Heart left ventricle (tissue), 16 donors: ENCODE measurements around the gene MITF. TPM values are rescaled to one million over a fixed set of nuclear protein-coding genes. Genes with fewer than 3 reads are reported as not detected.
"Not testable (repeated sequence)": the region's sequence is repeated elsewhere in the genome, so short reads cannot be mapped to it uniquely, and the experiment has no call there.

ENCODE experiments used
- ATAC-seq, 4 donors: fragments of 200-7000 bp; cut with Tn5 transposase; one replicate each; pipeline ENCODE4 v1.9.1; 2020 to 2022; ENCODE audit warnings: moderate library complexity in 4 of 4, mild to moderate bottlenecking in 3 of 4, moderate number of reproducible peaks in 1 of 4
- DNase-seq, 5 donors: peaks; one replicate each; pipeline ENCODE4 v3.0.0-alpha.2; 2020
- H3K27ac ChIP-seq, 12 donors: fragments of 200-600 bp; sonication (generic) in 4 of 12; one replicate each; pipeline versions ENCODE4 v1.5.0 to v1.8.0; 2016 to 2022; ENCODE audit warnings: mild to moderate bottlenecking in 2 of 12
- H3K27me3 ChIP-seq, 9 donors: fragments of 200-600 bp; sonication (generic) in 2 of 9; one replicate each; pipeline versions ENCODE4 v1.5.1 to v1.8.0; 2016 to 2022; ENCODE audit warnings: mild to moderate bottlenecking in 3 of 9
- H3K36me3 ChIP-seq, 9 donors: fragments of 200-600 bp; sonication (generic) in 2 of 9; one replicate each; pipeline versions ENCODE4 v1.5.0 to v1.8.0; 2018 to 2022; ENCODE audit warnings: mild to moderate bottlenecking in 2 of 9
- H3K4me1 ChIP-seq, 12 donors: fragments of 200-600 bp; sonication (generic) in 4 of 12; one replicate each; pipeline versions ENCODE4 v1.5.0 to v1.8.0; 2016 to 2022; ENCODE audit warnings: mild to moderate bottlenecking in 3 of 12
- H3K4me3 ChIP-seq, 12 donors: fragments of 200-600 bp; sonication (generic) in 4 of 12; one replicate each; pipeline versions ENCODE4 v1.5.0 to v1.8.0; 2017 to 2022; ENCODE audit warnings: mild to moderate bottlenecking in 9 of 12, moderate library complexity in 4 of 12
- H3K9me3 ChIP-seq, 12 donors: fragments of 200-600 bp; sonication (generic) in 4 of 12; one replicate each; pipeline versions ENCODE4 v1.5.0 to v1.8.0; 2016 to 2022; ENCODE audit warnings: mild to moderate bottlenecking in 1 of 12
- CTCF ChIP-seq, 12 donors: fragments of 200-600 bp; sonication (generic) in 4 of 12; IDR thresholded peaks; one replicate each; pipeline versions ENCODE4 v1.5.0 to v1.8.0; 2018 to 2022; ENCODE audit warnings: antibody characterized with exemption in 12 of 12, mild to moderate bottlenecking in 5 of 12
- POLR2A ChIP-seq, 2 donors: fragments of 450-650 bp; IDR thresholded peaks; one replicate each; pipeline ENCODE4 v1.6.1; 2017; ENCODE audit warnings: antibody characterized with exemption in 2 of 2, mild to moderate bottlenecking in 2 of 2, moderate library complexity in 2 of 2
- WGBS, 4 donors: extraction: QIAGEN DNeasy Blood & Tissue Kit in 2 of 4; methylation state at CpG; one replicate each; pipeline versions ENCODE4 v1.1.5 to v1.1.7; 2013 to 2018; 5-methylcytosine and 5-hydroxymethylcytosine counted together
- intact Hi-C, 10 donors: fragments of 100-400 bp; cut with DNase I; formaldehyde crosslinking; loops; one replicate each; pipeline versions ENCODE4 v1.11.1 to v1.14.2; 2022
- polyA plus RNA-seq, 2 donors: library from polyadenylated mRNA; stranded (reverse); fragments of 200-250 nt; gene quantifications; one replicate each; pipeline ENCODE4 v1.2.3, GENCODE V29; 2013
- total RNA-seq, 9 donors: library from RNA; depleted of rRNA in 2 of 9; stranded (reverse); fragments of >200 nt in 2 of 9; fragmentation: NEBNext Ultra II Directional in 3 of 9; extraction: Animal tissue kit (Norgen Biotek cat#: 25700) in 3 of 9; gene quantifications; one replicate each; pipeline versions ENCODE4 v1.1.0 to v1.2.4, GENCODE V29; 2016 to 2023
- donor health status: ischemic (EF 13 %, LVEDD 7.1; RV severe dilation, severe dysfunction).
- donor health status: healthy with polysubstance abuse.
- donor health status: DM: no; HTN: yes; CAD: no.
- donor health status: DM: no; HTN: no; CAD: no.
- donor health status: ischemic (EF 25% LVEDD 6.9; RV normal size, moderate dysfunction).
- donor health status: ischemic (EF 25% LVEDD 5.7; RV mildly dilated, moderate dysfunction).
- donor health status: healthy.
- donor health status: DM: yes; HTN: yes; CAD: no.
- donor health status: ischemic (EF 35%, LVEDD 5.7; RV mildly dilated, moderate dysfunction).
- donor health status: nonischemic (EF 11% LVEDD 7.7; RV severe dilation, severe dysfunction).
- donor health status: DM: yes; HTN: yes; CAD: no.
- donor health status: PGD.
- donor health status: ischemic (EF 29% LVEDD 5.4; RV normal size, mild dysfunction).
- donor health status: nonischemic (EF 23%, LVEDD 6.1; RV moderate dilation, normal function).

Gene MITF
- total and polyA plus RNA-seq, 11 donors = 17.9 to 114 (median 81.1) TPM

- ATAC-seq (no peak), DNase-seq (no peak)
- peaks cover 0 to 19% (median 0%) of the 10 kb centered on the region in 12 donors for H3K4me1 ChIP-seq
- H3K9me3 ChIP-seq = peaks cover 0 to 11% (median 2%) of the 10 kb centered on the region in 12 donors
- intact Hi-C loops = no loop called here
- H3K4me3 ChIP-seq = no peak overlapping the region
- no peaks in the 10 kb centered on the region for H3K27me3 ChIP-seq
- TF ChIP-seq POLR2A (IDR thresholded peaks at IDR 0.05) = no peak
- no peak for TF ChIP-seq CTCF (IDR thresholded peaks at IDR 0.05)
- peaks cover 0 to 3% (median 0%) of the 10 kb centered on the region in 9 donors for H3K36me3 ChIP-seq
- H3K27ac ChIP-seq = no peak overlapping the region
Observed at GRCh38 chr3:69915726-69916125, 176.5 kb downstream of the MITF start.

- H3K36me3 ChIP-seq, H3K4me3 ChIP-seq, DNase-seq, intact Hi-C loops, H3K27ac ChIP-seq, ATAC-seq, H3K27me3 ChIP-seq: not testable (repeated sequence)
- peaks cover 0 to 11% (median 2%) of the 10 kb centered on the region in 12 donors for H3K9me3 ChIP-seq
- TF ChIP-seq CTCF (IDR thresholded peaks at IDR 0.05) = peak in 11 of 12 donors; percentile 3 to 47 (median 29)
- H3K4me1 ChIP-seq = peaks cover 0 to 19% (median 0%) of the 10 kb centered on the region in 12 donors
- 57 to 67% (median 62%) methylated on average over 10 of the region's 10 CpGs for WGBS, 4 donors
Observed at GRCh38 chr3:69920009-69920408, 180.7 kb downstream of the MITF start.

GRCh38 chr3:69921651-69922050 is 182.4 kb downstream of the MITF start:
- H3K4me1 ChIP-seq = peaks cover 0 to 36% (median 8%) of the 10 kb centered on the region in 12 donors
- intact Hi-C loops = no loop called here
- H3K9me3 ChIP-seq = no peaks in the 10 kb centered on the region
- no peaks in the 10 kb centered on the region for H3K27me3 ChIP-seq
- H3K4me3 ChIP-seq = no peak overlapping the region
- TF ChIP-seq POLR2A (IDR thresholded peaks at IDR 0.05) (no peak), CTCF (IDR thresholded peaks at IDR 0.05) (no peak)
- no peak overlapping the region for H3K27ac ChIP-seq
- ATAC-seq = no peak
- H3K36me3 ChIP-seq = no peaks in the 10 kb centered on the region
- WGBS, 4 donors = 79 to 89% (median 84%) methylated on average over 6 of the region's 6 CpGs
- no peak for DNase-seq

GRCh38 chr3:69922521-69923000 is 183.3 kb downstream of the MITF start:
- Histone ChIP-seq H3K4me1 (peaks cover 0 to 41% (median 9%) of the 10 kb centered on the region in 12 donors), H3K36me3 (no peaks in the 10 kb centered on the region), H3K9me3 (no peaks in the 10 kb centered on the region), H3K27ac (no peak overlapping the region), H3K4me3 (no peak overlapping the region), H3K27me3 (no peaks in the 10 kb centered on the region)
- WGBS, 4 donors = 83 to 92% (median 86%) methylated on average over 4 of the region's 4 CpGs
- ATAC-seq (no peak), DNase-seq (no peak)
- intact Hi-C loops = no loop called here
- TF ChIP-seq POLR2A (IDR thresholded peaks at IDR 0.05) = no peak
- no peak for TF ChIP-seq CTCF (IDR thresholded peaks at IDR 0.05)
